ENCODE measurements around the gene ABCC8.

Gene ABCC8

GRCh38 chr11:17476317-17477083 lies at the start of gene ABCC8:
TSS of gene ABCC8 (minus strand) at chr11:17476845. CDS start at chr11:17476776, 69 bp downstream.
- peak; percentile 85 for DNase-seq

- DNase-seq = no peak
Measured at GRCh38 chr11:17526326-17526725, 49.7 kb upstream of the ABCC8 start.

GRCh38 chr11:17525570-17525969 lies 48.9 kb upstream of the ABCC8 start:
- DNase-seq = no peak

GRCh38 chr11:17524221-17524620 lies 47.6 kb upstream of the ABCC8 start:
- no peak for DNase-seq

GRCh38 chr11:17522655-17523054 lies 46.0 kb upstream of the ABCC8 start:
- DNase-seq = no peak

- no peak for DNase-seq
Measured at GRCh38 chr11:17521106-17521900, 44.7 kb upstream of the ABCC8 start.

- DNase-seq = no peak
Measured at GRCh38 chr11:17519061-17519885, 42.6 kb upstream of the ABCC8 start.

GRCh38 chr11:17518366-17518765 lies 41.7 kb upstream of the ABCC8 start:
- no peak for DNase-seq

- no peak for DNase-seq
Measured at GRCh38 chr11:17517186-17517585, 40.5 kb upstream of the ABCC8 start.

- no peak for DNase-seq
Measured at GRCh38 chr11:17516551-17517150, 40.0 kb upstream of the ABCC8 start.

GRCh38 chr11:17515443-17516176 lies 39.0 kb upstream of the ABCC8 start:
- DNase-seq = no peak

- DNase-seq = peak; percentile 57
Measured at GRCh38 chr11:17514476-17514875, 37.8 kb upstream of the ABCC8 start.

- DNase-seq = no peak
Measured at GRCh38 chr11:17513853-17514252, 37.2 kb upstream of the ABCC8 start.

- DNase-seq = no peak
Measured at GRCh38 chr11:17512101-17512500, 35.5 kb upstream of the ABCC8 start.

GRCh38 chr11:17511571-17511970 lies 34.9 kb upstream of the ABCC8 start:
- DNase-seq = no peak

- DNase-seq = no peak
Measured at GRCh38 chr11:17510507-17511206, 34.0 kb upstream of the ABCC8 start.

GRCh38 chr11:17508791-17509190 lies 32.1 kb upstream of the ABCC8 start:
- DNase-seq = no peak

GRCh38 chr11:17508306-17508705 lies 31.7 kb upstream of the ABCC8 start:
- DNase-seq = no peak

- DNase-seq = no peak
Measured at GRCh38 chr11:17507773-17508172, 31.1 kb upstream of the ABCC8 start.

- DNase-seq = no peak
Measured at GRCh38 chr11:17506942-17507341, 30.3 kb upstream of the ABCC8 start.

- no peak for DNase-seq
Measured at GRCh38 chr11:17506314-17506713, 29.7 kb upstream of the ABCC8 start.
